ENCODE data around the gene ENPP3.

Gene ENPP3

DNA sequence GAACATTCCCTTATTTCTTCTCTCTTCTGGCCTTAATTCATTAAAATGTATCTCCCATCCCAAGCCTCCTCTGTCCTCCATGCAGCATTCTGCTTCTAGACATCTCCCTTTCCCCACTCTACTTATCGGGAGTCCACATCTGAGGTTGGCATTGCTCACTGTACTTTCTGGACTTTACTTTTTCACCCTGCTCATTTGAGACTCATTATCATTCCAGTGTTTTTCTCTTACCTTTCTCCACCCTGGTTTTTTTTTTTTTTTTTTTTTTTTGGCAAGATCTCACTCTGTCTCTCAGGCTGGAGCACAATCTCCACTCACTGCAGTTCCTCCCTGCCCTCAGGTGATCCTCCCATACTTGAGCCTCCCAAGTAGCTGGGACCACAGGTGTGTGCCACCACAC is 4.5 kb downstream of the ENPP3 start:
- no peak for DNase-seq (ENCODE audit: low spot score)
- ChIA-PET POLR2A (ENCODE audit: low non-redundant PET) (no interaction called here), CTCF (no interaction called here)
- no peak overlapping the region for H3K27ac ChIP-seq
- TF ChIP-seq CTCF (conservative IDR thresholded peaks at IDR 0.05; ENCODE audit: low read depth) = no peak

DNA sequence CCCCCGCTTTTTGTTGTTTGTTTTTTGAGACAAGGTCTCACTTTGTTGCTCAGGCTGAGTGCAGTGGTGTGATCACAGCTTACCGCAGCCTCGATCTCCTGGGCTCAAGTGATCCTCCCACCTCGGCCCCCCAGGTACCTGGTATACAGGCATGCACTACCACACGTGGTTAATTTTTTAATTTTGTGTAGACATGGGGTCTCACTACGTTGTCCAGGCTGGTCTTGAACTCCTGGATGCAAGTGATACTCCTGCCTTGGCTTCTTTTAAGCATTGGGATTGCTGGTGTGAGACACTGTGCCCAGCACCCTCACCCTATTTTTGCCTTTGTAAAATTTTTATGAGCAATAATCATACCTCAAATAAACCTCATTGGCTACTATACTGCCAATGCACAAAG is 5.5 kb downstream of the ENPP3 start:
- CTCF ChIA-PET = no interaction called here
- POLR2A ChIA-PET (ENCODE audit: low non-redundant PET) = no interaction called here

GRCh38 chr6:131642987-131643611 is 6.0 kb downstream of the ENPP3 start:
- no peak for TF ChIP-seq CTCF (conservative IDR thresholded peaks at IDR 0.05; ENCODE audit: low read depth)
- ChIA-PET CTCF (no interaction called here), POLR2A (ENCODE audit: low non-redundant PET) (no interaction called here)
- H3K27ac ChIP-seq = no peak overlapping the region
- no peak for DNase-seq (ENCODE audit: low spot score)

More for the DNA sequence above, 5.5 kb downstream of the ENPP3 start:
- no peak overlapping the region for H3K27ac ChIP-seq
- DNase-seq (ENCODE audit: low spot score) = no peak
- TF ChIP-seq CTCF (conservative IDR thresholded peaks at IDR 0.05; ENCODE audit: low read depth) = no peak

DNA sequence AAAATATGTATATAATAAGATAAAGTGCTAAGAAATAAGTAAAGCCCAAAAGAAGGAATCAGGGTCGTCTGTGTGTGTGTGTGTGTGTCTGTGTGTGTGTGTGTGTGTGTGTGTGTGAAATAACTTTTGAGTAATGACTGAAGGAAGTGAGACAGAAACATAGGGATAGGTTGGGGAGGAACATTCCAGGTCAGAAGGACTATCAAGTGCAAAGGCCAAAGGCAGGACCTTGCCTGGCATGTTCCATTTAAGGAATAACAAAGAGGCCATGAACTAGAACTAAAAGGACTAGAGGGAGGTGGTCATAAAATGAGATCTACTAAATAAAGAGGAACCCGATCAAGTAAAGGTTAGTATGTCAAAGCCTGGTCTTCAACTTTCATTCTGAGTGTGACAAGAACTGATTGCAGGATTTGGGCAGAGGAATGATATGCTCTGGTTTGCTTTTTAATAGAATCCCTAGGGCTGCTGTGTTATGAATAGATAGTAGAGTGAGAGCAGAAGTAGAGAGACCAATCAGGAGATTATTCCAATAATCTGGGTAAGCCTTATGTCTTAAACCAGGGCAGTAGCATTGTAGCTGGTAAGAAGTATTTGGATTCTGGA is 6.9 kb downstream of the ENPP3 start:
- DNase-seq (ENCODE audit: low spot score) = no peak
- H3K27ac ChIP-seq = no peak overlapping the region
- no peak for TF ChIP-seq CTCF (conservative IDR thresholded peaks at IDR 0.05; ENCODE audit: low read depth)
- ChIA-PET CTCF (no interaction called here), POLR2A (ENCODE audit: low non-redundant PET) (no interaction called here)

GRCh38 chr6:131644921-131645320 is 7.8 kb downstream of the ENPP3 start:
- H3K27ac ChIP-seq = no peak overlapping the region
- ChIA-PET POLR2A (ENCODE audit: low non-redundant PET) (no interaction called here), CTCF (no interaction called here)
- no peak for DNase-seq (ENCODE audit: low spot score)
- TF ChIP-seq CTCF (conservative IDR thresholded peaks at IDR 0.05; ENCODE audit: low read depth) = no peak

GRCh38 chr6:131645846-131646245 is 8.7 kb downstream of the ENPP3 start:
- ChIA-PET CTCF (no interaction called here), POLR2A (ENCODE audit: low non-redundant PET) (no interaction called here)
- H3K27ac ChIP-seq = no peak overlapping the region
- TF ChIP-seq CTCF (conservative IDR thresholded peaks at IDR 0.05; ENCODE audit: low read depth) = no peak
- no peak for DNase-seq (ENCODE audit: low spot score)

Measured in RWPE1 (cell line).